H1 (cell line): ENCODE data around the gene PKMYT1. TPM values are rescaled to one million over a fixed set of nuclear protein-coding genes. Genes with fewer than 3 reads are reported as not detected.

Experiments
- CTCF ChIA-PET: fragments of 300-600 bp; sonication (Branson Sonifier 250); formaldehyde crosslinking; loops from one replicate; lab custom pipeline; 2021; ENCODE audit not compliant: partially characterized antibody; lab: Charles Lee
- POLR2A ChIA-PET: fragments of 300-600 bp; sonication (Branson Sonifier 250); formaldehyde crosslinking; loops from one replicate; lab custom pipeline; 2021; ENCODE audit warnings: inconsistent platforms; ENCODE audit not compliant: partially characterized antibody; lab: Charles Lee
- DNase-seq, 2 experiments: peaks; one replicate each; pipeline versions ENCODE4 v3.0.0 to v3.0.0-alpha.2; 2010 to 2022; ENCODE audit warnings: low spot score in 2 of 2, low read depth in 1 of 2, mixed read lengths in 1 of 2
- FAIRE-seq: peaks from 2 replicates; lab custom pipeline; 2011; peaks lifted over from hg19 to GRCh38; lab: Jason Lieb, UNC
- H2AFZ ChIP-seq: 2 replicates; pipeline ENCODE4 v1.8.1; 2012; ENCODE audit warnings: low read length, inconsistent platforms
- H2AK5ac ChIP-seq: 2 replicates; pipeline ENCODE4 v1.6.1; 2013; ENCODE audit warnings: low read depth, low read length
- H2BK120ac ChIP-seq: replicated peaks from 2 replicates; pipeline ENCODE3; 2013; ENCODE audit warnings: low read depth, low read length, inconsistent platforms
- H2BK12ac ChIP-seq: 2 replicates; pipeline ENCODE4 v1.6.1; 2013; ENCODE audit warnings: low read depth, low read length
- H2BK15ac ChIP-seq: 2 replicates; pipeline ENCODE4 v1.6.1; 2013; ENCODE audit warnings: low read length
- H2BK20ac ChIP-seq: 2 replicates; pipeline ENCODE4 v1.6.1; 2013; ENCODE audit warnings: low read length
- H2BK5ac ChIP-seq: 2 replicates; pipeline ENCODE4 v1.6.1; 2013; ENCODE audit warnings: low read depth, low read length
- H3K14ac ChIP-seq: 2 replicates; pipeline ENCODE4 v1.6.1; 2013; ENCODE audit warnings: inconsistent platforms; ENCODE audit not compliant: insufficient read length
- H3K18ac ChIP-seq: 2 replicates; pipeline ENCODE4 v1.6.1; 2013; ENCODE audit warnings: low read length; ENCODE audit errors: extremely low read depth
- H3K23ac ChIP-seq: 2 replicates; pipeline ENCODE4 v1.6.1; 2013; ENCODE audit warnings: inconsistent platforms; ENCODE audit not compliant: insufficient read length
- H3K23me2 ChIP-seq: 2 replicates; pipeline ENCODE4 v1.6.1; 2013; ENCODE audit warnings: low read depth, low read length
- H3K27ac ChIP-seq: 2 replicates; pipeline ENCODE4 v1.6.1; 2011; ENCODE audit warnings: low read depth, low read length, inconsistent platforms
- H3K27me3 ChIP-seq, 4 experiments: replicated peaks in 1 of 4; 1 replicate in 1 of 4; 2 replicates in 3 of 4; pipeline versions ENCODE4 v1.6.1 to v1.8.1; 2011 to 2013; ENCODE audit warnings: low read length in 3 of 4, mild to moderate bottlenecking in 3 of 4, inconsistent platforms in 2 of 4, mixed read lengths in 2 of 4, moderate library complexity in 1 of 4; ENCODE audit not compliant: control insufficient read depth in 3 of 4, insufficient read depth in 3 of 4; ENCODE audit errors: extremely low read depth in 1 of 4
- H3K36me3 ChIP-seq, 4 experiments: 2 replicates each; pipeline versions ENCODE4 v1.6.1 to v1.8.1; 2011 to 2013; ENCODE audit warnings: mild to moderate bottlenecking in 4 of 4, low read length in 3 of 4, moderate library complexity in 2 of 4, control low read depth in 1 of 4, inconsistent platforms in 1 of 4; ENCODE audit not compliant: insufficient read depth in 4 of 4, control insufficient read depth in 2 of 4
- H3K4ac ChIP-seq: replicated peaks from 2 replicates; pipeline ENCODE3; 2013; ENCODE audit warnings: low read length, low read depth, mixed read lengths, inconsistent platforms; ENCODE audit not compliant: insufficient read length
- H3K4me1 ChIP-seq, 4 experiments: replicated peaks in 1 of 4; 1 replicate in 1 of 4; 2 replicates in 3 of 4; pipeline versions ENCODE4 v1.6.1 to v1.8.1; 2011 to 2013; ENCODE audit warnings: low read length in 3 of 4, inconsistent platforms in 2 of 4, mixed read lengths in 1 of 4; ENCODE audit not compliant: insufficient read depth in 4 of 4, control insufficient read depth in 3 of 4
- H3K4me2 ChIP-seq, 2 experiments: 2 replicates each; pipeline versions ENCODE4 v1.6.1 to v1.8.1; 2011 to 2013; ENCODE audit warnings: low read depth in 2 of 2, low read length in 2 of 2, control low read depth in 1 of 2, inconsistent platforms in 1 of 2, mild to moderate bottlenecking in 1 of 2; ENCODE audit not compliant: insufficient read depth in 1 of 2
- H3K4me3 ChIP-seq, 4 experiments: fragments of 200-600, 300-600 bp in 1 of 4; sonication (generic), shearing (Covaris generic), sonication (Bioruptor Twin) in 1 of 4; 2 replicates each; pipeline versions ENCODE4 v1.5.1 to v1.8.1; 2011 to 2016; ENCODE audit warnings: low read length in 4 of 4, low read depth in 3 of 4, control low read depth in 2 of 4, inconsistent platforms in 2 of 4, mild to moderate bottlenecking in 2 of 4, mixed read lengths in 1 of 4, moderate library complexity in 1 of 4; ENCODE audit not compliant: insufficient read depth in 2 of 4; ENCODE audit errors: extremely low read depth in 1 of 4
- H3K56ac ChIP-seq: replicated peaks from 2 replicates; pipeline ENCODE3; 2013; ENCODE audit warnings: low read depth, mild to moderate bottlenecking, mixed read lengths, low read length, inconsistent platforms; ENCODE audit not compliant: insufficient read length
- H3K79me1 ChIP-seq: 2 replicates; pipeline ENCODE4 v1.6.1; 2013; ENCODE audit warnings: low read depth, low read length, control low read depth
- H3K79me2 ChIP-seq, 2 experiments: 2 replicates each; pipeline versions ENCODE4 v1.6.1 to v1.8.1; 2012 to 2013; ENCODE audit warnings: low read length in 2 of 2, mild to moderate bottlenecking in 2 of 2, inconsistent platforms in 1 of 2; ENCODE audit not compliant: insufficient read depth in 2 of 2, control insufficient read depth in 1 of 2
- H3K9ac ChIP-seq, 4 experiments: replicated peaks in 1 of 4; 1 replicate in 1 of 4; 2 replicates in 3 of 4; pipeline versions ENCODE4 v1.6.1 to v1.8.1; 2011 to 2013; ENCODE audit warnings: low read depth in 3 of 4, low read length in 3 of 4, control low read depth in 2 of 4, mild to moderate bottlenecking in 2 of 4, moderate library complexity in 2 of 4, inconsistent platforms in 1 of 4; ENCODE audit errors: extremely low read depth in 1 of 4
- H3K9me3 ChIP-seq, 2 experiments: 2 replicates each; pipeline versions ENCODE4 v1.6.1 to v1.8.1; 2012 to 2013; ENCODE audit warnings: mild to moderate bottlenecking in 2 of 2, moderate library complexity in 2 of 2, control low read depth in 1 of 2, inconsistent platforms in 1 of 2, low read depth in 1 of 2, low read length in 1 of 2, mixed read lengths in 1 of 2; ENCODE audit not compliant: insufficient read depth in 2 of 2
- H4K20me1 ChIP-seq, 2 experiments: replicated peaks in 1 of 2; 2 replicates each; pipeline versions ENCODE3 to v1.8.1; 2011 to 2013; ENCODE audit warnings: inconsistent platforms in 2 of 2, low read length in 2 of 2, mild to moderate bottlenecking in 1 of 2; ENCODE audit not compliant: insufficient read depth in 2 of 2, control insufficient read depth in 1 of 2
- H4K5ac ChIP-seq: 2 replicates; pipeline ENCODE4 v1.6.1; 2013; ENCODE audit warnings: low read length, low read depth, mixed read lengths, inconsistent platforms; ENCODE audit not compliant: insufficient read length
- H4K8ac ChIP-seq: 2 replicates; pipeline ENCODE4 v1.8.0; 2013; ENCODE audit warnings: mild to moderate bottlenecking, moderate library complexity, low read length, inconsistent platforms; ENCODE audit not compliant: insufficient read depth; ENCODE audit errors: extremely low read depth
- H4K91ac ChIP-seq: replicated peaks from 2 replicates; pipeline ENCODE3; 2013; ENCODE audit warnings: low read length, mixed read lengths, inconsistent platforms; ENCODE audit not compliant: insufficient read length
- SIN3A ChIP-seq, 2 experiments: IDR thresholded peaks in 1 of 2; conservative IDR thresholded peaks in 1 of 2; 2 replicates each; pipeline ENCODE4 v1.6.1; 2011 to 2012; ENCODE audit warnings: low read length in 2 of 2, improper control_type of control experiment in 1 of 2, low read depth in 1 of 2, mild to moderate bottlenecking in 1 of 2
- SIRT6 ChIP-seq: IDR thresholded peaks from one replicate; pipeline ENCODE4 v1.7.1; 2012; ENCODE audit warnings: low read length, inconsistent platforms
- SRF ChIP-seq: IDR thresholded peaks from 2 replicates; pipeline ENCODE4 v1.6.1; 2011; ENCODE audit warnings: mild to moderate bottlenecking, low read depth, low read length, moderate library complexity
- WGBS, 2 experiments: shearing (Covaris generic) in 1 of 2; methylation state at CpG; one replicate each; pipeline versions ENCODE4 v1.1.6 to v1.1.7; 2013 to 2015; ENCODE audit warnings: low lambda C conversion rate in 2 of 2, mixed read lengths in 2 of 2, inconsistent platforms in 1 of 2, low coverage in 1 of 2, missing lambda C conversion rate in 1 of 2; ENCODE audit not compliant: insufficient replicate concordance in 2 of 2, insufficient coverage in 1 of 2, insufficient read length in 1 of 2; ENCODE audit errors: extremely low coverage in 1 of 2, missing lambda C conversion rate in 1 of 2; 5-methylcytosine and 5-hydroxymethylcytosine counted together
- polyA plus RNA-seq, 7 experiments: library from polyadenylated mRNA; depleted of rRNA in 3 of 7; stranded (reverse) in 5 of 7; unstranded in 2 of 7; fragments of >200 nt in 5 of 7; fragments of 200-250 nt in 2 of 7; gene quantifications; 1 replicate in 5 of 7; 2 replicates in 1 of 7; 4 replicates in 1 of 7; pipeline versions ENCODE4 v1.2.1 to v1.2.3, GENCODE V29; 2011 to 2013; ENCODE audit warnings: missing spikeins in 2 of 7, mixed read lengths in 2 of 7
- total RNA-seq: library from RNA; stranded (reverse); fragmentation: NEBNext Ultra II Directional; extraction: Animal tissue kit (Norgen Biotek cat#: 25700); gene quantifications from 2 replicates; pipeline ENCODE4 v1.2.1, GENCODE V29; 2021

The PKMYT1 gene
- total and polyA plus RNA-seq, 2 of the 8 experiments (the other 6 are each of a cell fraction or from before 2014, with no cell fraction given) = 74.7 to 85.2 TPM

DNA sequence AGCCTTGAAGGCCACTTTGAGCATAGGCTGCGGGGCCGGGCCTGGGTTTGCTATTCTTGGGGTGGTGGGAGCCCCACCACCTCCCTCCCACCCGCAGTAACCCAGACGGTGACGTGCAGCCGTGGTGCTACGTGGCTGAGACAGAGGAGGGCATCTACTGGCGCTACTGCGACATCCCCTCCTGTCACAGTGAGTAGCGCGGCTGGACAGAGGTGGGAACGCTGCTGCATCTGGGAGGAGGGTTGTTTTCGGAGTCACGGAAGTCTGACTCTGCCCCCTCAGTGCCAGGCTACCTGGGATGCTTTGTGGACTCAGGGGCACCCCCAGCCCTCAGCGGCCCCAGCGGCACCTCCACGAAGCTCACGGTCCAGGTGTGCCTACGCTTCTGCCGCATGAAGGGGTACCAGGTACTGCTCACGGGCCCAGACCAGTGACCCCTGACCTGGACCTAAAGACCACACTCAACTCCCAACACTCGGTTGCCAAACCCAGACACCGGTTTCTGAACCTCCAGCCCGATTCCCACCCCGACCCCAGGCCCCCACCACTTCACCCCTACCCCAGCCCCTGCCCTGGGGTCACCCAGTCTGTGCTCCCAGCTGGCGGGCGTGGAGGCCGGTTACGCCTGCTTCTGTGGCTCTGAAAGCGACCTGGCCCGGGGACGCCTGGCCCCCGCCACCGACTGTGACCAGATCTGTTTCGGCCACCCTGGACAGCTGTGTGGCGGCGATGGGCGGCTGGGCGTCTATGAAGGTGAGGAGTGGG lies 14.0 kb downstream of the PKMYT1 start:
- no peak overlapping the region for H3K18ac ChIP-seq
- no peak overlapping the region for H2AFZ ChIP-seq
- peak overlapping the region in 1 of 4 experiments; percentile 51; a peak in 3 of 8 replicates for H3K4me3 ChIP-seq
- H4K5ac ChIP-seq = no peak overlapping the region
- no peak overlapping the region for H4K8ac ChIP-seq
- H3K36me3 ChIP-seq = no peaks in the 10 kb centered on the region
- no peak overlapping the region for H3K27ac ChIP-seq
- ChIA-PET CTCF (interaction anchor here (0.5 to 2.4 kb wide), 10 partner anchors 12 to 1116 kb away, joined by 3 to 10 read pairs (median 4); partner anchors contain the start of gene CLDN6), POLR2A (interaction anchor here (0.7 to 25.4 kb wide), 7 partner anchors 7 to 59 kb away, joined by 3 to 455 read pairs (median 20); partner anchors contain the start of genes CLDN6, HCFC1R1, PKMYT1 and THOC6)
- H3K4ac ChIP-seq = no peak overlapping the region
- no peak overlapping the region for H2BK5ac ChIP-seq
- peaks cover 0 to 39% (median 23%) of the 10 kb centered on the region in 4 experiments; a peak in 6 of 7 replicates for H3K4me1 ChIP-seq
- H3K4me2 ChIP-seq = peak overlapping the region; percentile 40 to 66; a peak in 3 of 4 replicates
- H2BK12ac ChIP-seq = peak overlapping the region; percentile 60; the same call in 1 of the 2 replicates
- 0 out of 2 replicates have a peak overlapping the region, but pooled peaks have one; percentile 82 for H2AK5ac ChIP-seq
- no peak overlapping the region for H4K91ac ChIP-seq
- H3K9ac ChIP-seq = no peak overlapping the region
- no peak overlapping the region for H3K56ac ChIP-seq
- H2BK120ac ChIP-seq = no peak overlapping the region
- peaks cover 15 to 18% of the 10 kb centered on the region in 2 experiments for H4K20me1 ChIP-seq
- peaks cover 4% of the 10 kb centered on the region; the same call in 1 of the 2 replicates for H3K79me1 ChIP-seq
- no peaks in the 10 kb centered on the region for H3K9me3 ChIP-seq
- DNase-seq = no peak
- peaks cover 0 to 2% of the 10 kb centered on the region in 2 experiments; a peak in 1 of 4 replicates for H3K79me2 ChIP-seq
- no peak overlapping the region for H2BK15ac ChIP-seq
- H3K23me2 ChIP-seq = peaks cover 27% of the 10 kb centered on the region
- no peak overlapping the region for H2BK20ac ChIP-seq
- no peak overlapping the region for H3K23ac ChIP-seq
- FAIRE-seq = no peak
- 83% methylated on average over 32 of the region's 39 CpGs; no CpG with 5 or more reads in 1 of the 2 experiments for WGBS, 2 experiments
- H3K27me3 ChIP-seq = peaks cover 15 to 32% (median 23%) of the 10 kb centered on the region in 4 experiments; a peak in 6 of 7 replicates
- H3K14ac ChIP-seq = no peak overlapping the region
- no peak for TF ChIP-seq SIRT6
- no peak for TF ChIP-seq SRF
- TF ChIP-seq SIN3A (conservative IDR thresholded peaks at IDR 0.05 in 1 of 2, IDR thresholded peaks at IDR 0.05 in 1 of 2; ENCODE audit: low read depth in 1 of 2, low read length in 2 of 2) = no peak
